ENCODE data around the gene CRYBG2.
A peak's percentile ranks its signal among the peaks of the same experiment; 100 is the strongest.
"Not testable (repeated sequence)": the region's sequence is repeated elsewhere in the genome, so short reads cannot be mapped to it uniquely, and the experiment has no call there.

The CRYBG2 gene

DNA sequence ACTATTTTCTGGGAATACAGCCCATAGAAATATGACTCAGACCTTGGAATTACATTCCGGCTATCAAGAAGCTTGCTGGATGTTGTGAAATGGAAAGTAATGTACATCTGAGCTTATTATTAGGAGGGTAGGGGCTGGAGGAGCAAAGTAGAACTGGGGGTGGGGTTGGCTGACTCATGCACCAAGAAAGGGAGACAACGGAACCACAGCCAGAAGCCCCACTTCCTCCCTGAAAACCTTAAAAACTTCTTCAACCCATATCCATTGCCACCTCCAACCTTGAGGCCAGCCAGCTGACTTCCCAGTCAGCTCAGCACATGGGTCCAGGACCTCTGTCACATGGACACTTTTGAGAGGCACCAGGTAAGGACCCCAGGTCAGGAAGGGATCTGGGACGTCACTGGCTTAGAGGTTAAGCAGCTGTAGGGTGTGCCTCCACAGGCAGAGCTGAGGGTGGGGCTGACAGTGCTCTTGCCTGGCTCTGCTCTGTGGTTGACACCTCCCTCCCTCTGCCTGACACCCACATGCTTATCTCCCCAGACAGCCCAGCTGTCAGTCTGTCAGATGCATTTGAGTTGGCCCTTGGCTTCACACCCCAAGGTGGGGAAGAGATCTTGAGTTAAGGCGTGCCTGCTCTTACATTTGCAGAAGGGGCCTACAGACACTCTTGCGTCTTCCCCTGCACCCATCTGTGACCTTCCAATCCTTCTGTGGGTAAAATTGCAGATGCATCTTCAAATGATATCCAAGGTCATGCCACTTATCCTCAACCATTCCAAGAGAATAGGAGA is 24.4 kb upstream of the CRYBG2 start:
- ChIA-PET POLR2A (no interaction called here), CTCF (interaction anchor here (0.9 to 7.5 kb wide), 9 partner anchors 10 to 248 kb away, joined by 3 to 61 read pairs (median 4); partner anchors contain the start of gene CEP85)
- DNase-seq (ENCODE audit: extremely low spot score) = peak; percentile 86
- TF ChIP-seq, protein P1, sequence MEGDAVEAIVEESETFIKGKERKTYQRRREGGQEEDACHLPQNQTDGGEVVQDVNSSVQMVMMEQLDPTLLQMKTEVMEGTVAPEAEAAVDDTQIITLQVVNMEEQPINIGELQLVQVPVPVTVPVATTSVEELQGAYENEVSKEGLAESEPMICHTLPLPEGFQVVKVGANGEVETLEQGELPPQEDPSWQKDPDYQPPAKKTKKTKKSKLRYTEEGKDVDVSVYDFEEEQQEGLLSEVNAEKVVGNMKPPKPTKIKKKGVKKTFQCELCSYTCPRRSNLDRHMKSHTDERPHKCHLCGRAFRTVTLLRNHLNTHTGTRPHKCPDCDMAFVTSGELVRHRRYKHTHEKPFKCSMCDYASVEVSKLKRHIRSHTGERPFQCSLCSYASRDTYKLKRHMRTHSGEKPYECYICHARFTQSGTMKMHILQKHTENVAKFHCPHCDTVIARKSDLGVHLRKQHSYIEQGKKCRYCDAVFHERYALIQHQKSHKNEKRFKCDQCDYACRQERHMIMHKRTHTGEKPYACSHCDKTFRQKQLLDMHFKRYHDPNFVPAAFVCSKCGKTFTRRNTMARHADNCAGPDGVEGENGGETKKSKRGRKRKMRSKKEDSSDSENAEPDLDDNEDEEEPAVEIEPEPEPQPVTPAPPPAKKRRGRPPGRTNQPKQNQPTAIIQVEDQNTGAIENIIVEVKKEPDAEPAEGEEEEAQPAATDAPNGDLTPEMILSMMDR (IDR thresholded peaks at IDR 0.05; ENCODE audit: control extremely low read depth, extremely low read depth, low read depth, missing control alignments) = no peak

DNA sequence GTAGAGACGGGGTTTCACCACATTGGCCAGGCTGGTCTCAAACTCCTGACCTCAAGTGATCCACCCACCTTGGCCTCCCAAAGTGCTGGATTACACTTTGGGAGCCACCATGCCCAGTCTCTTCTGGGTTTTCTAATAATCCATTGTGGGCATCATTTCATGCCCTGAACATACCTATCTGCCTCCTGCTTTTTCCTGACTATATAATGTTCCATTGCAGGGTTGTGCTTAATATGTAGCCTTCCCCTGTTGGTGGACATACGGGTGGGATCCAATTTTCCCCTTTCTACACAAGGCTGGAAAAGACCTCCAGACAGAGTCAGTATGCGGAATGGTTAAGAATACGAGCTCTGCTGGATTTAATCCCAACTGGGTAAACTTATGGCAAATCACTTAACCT is 22.1 kb upstream of the CRYBG2 start:
- ChIA-PET POLR2A (no interaction called here), CTCF (interaction anchor here (4.6 to 7.5 kb wide), 2 partner anchors 13 to 41 kb away, joined by 21 to 61 read pairs; no protein-coding TSS in a partner anchor)
- no peak for DNase-seq (ENCODE audit: extremely low spot score)
- TF ChIP-seq, protein P1 (IDR thresholded peaks at IDR 0.05; ENCODE audit: control extremely low read depth, extremely low read depth, low read depth, missing control alignments) = no peak

DNA sequence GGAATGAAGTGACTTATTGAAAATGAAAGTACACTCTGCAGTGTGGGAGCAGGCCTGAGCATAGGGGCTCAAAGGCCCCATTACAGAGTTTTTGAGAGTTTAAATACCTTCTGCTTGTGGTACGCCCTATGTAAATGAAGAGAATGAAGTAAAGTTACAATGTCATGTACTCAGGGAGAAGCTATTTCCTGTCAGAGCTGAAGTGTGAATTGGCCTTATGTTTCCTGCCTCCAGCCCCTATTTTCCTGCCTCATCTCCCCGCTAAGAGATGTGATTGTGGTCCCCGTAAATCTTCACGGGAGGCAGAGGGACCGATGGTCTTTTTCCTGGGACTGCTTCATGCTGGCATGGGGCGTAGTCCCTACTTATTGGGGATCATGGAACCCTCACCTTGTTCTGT is 21.2 kb upstream of the CRYBG2 start:
- no peak for DNase-seq (ENCODE audit: extremely low spot score)
- ChIA-PET POLR2A (no interaction called here), CTCF (interaction anchor here (0.8 to 7.5 kb wide), 5 partner anchors 12 to 96 kb away, joined by 3 to 61 read pairs (median 4); partner anchors contain the start of gene SH3BGRL3)
- TF ChIP-seq, protein P1 (IDR thresholded peaks at IDR 0.05; ENCODE audit: control extremely low read depth, extremely low read depth, low read depth, missing control alignments) = no peak

DNA sequence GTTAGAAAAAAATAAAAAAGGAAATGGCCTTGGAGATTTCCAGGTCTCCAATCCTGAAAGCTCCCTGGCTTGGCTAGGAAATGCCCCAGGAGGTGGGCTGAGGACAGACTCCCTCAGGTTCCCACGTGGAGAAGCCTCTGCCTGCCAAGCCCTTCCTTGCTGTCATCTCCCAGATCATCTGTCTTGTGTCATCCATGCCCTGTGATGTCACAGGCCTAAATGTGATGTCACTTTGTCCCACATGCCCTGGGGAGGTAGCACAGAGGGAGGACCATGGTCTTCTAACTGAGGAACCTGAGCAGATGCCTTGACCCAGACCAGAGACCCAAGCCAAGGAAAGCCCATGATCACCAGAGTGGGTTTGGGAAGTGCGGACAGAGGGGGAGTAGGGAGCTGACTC is 20.4 kb upstream of the CRYBG2 start:
- DNase-seq (ENCODE audit: extremely low spot score); POLR2A ChIA-PET: not testable (repeated sequence)
- CTCF ChIA-PET = interaction anchor here (1.5 to 7.5 kb wide), 3 partner anchors 11 to 43 kb away, joined by 4 to 61 read pairs (median 21); no protein-coding TSS in a partner anchor

DNA sequence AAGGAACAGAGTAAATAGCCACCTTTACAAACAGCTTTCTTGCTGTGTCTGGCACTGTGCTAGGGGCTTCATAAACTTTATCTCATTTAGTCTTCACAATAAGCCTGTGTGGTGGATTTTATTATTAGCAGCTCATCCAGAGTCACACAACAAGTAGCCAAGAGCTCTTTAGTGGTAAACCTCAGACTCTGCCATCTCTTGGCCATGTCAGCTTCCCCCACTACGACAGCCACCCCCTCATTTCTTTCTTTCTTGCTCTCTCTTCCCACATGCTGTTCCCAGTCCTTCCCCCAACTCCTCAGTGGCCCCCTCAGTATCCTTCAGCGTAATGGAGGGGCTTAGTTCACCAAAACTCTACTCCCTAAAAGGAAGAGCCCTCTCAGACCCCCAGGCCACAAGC is 19.9 kb upstream of the CRYBG2 start:
- CTCF ChIA-PET = interaction anchor here (1.1 to 7.5 kb wide), 4 partner anchors 10 to 204 kb away, joined by 3 to 61 read pairs (median 12); partner anchors contain the start of genes CEP85 and ZNF593
- POLR2A ChIA-PET = no interaction called here
- TF ChIP-seq, protein P1 (IDR thresholded peaks at IDR 0.05; ENCODE audit: control extremely low read depth, extremely low read depth, low read depth, missing control alignments) = no peak
- DNase-seq (ENCODE audit: extremely low spot score) = no peak

DNA sequence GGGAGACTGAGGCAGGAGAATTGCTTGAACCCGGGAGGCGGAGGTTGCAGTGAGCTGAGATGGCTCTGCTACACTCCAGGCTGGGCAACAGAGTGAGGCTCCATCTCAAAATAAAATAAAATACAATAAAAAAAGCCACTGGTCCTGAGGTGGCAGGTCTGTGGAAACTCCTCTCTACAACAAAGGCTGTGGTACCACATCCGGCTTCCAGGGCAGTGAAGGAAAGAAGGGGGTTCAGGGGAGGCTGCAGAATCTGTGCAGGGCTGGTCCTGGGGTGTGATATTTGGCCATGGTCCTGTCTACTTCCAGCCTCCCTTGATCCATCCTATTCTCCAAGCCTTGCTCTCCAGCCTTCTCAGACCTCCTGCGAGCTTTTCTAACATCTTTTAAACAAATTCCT is 19.4 kb upstream of the CRYBG2 start:
- ChIA-PET POLR2A (no interaction called here), CTCF (interaction anchor here (1.1 to 7.5 kb wide), 5 partner anchors 10 to 204 kb away, joined by 3 to 61 read pairs (median 3); partner anchors contain the start of genes CEP85 and ZNF593)
- DNase-seq (ENCODE audit: extremely low spot score) = no peak
- TF ChIP-seq, protein P1 (IDR thresholded peaks at IDR 0.05; ENCODE audit: control extremely low read depth, extremely low read depth, low read depth, missing control alignments) = no peak

DNA sequence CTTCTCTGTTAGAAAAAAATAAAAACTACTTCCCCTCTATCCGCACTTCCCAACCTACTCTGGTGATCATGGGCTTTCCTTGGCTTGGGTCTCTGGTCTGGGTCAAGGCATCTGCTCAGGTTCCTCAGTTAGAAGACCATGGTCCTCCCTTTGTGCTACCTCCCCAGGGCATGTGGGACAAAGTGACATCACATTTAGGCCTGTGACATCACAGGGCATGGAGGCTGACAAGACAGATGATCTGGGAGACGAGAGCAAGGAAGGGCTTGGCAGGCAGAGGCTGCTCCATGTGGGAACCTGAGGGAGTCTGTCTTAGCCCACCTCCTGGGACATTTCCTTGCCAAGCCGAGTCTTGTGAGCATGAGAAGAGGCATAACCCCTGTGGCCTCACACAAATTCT is 18.7 kb upstream of the CRYBG2 start, which contains the start of gene ZNF683:
Gene ZNF683, minus strand, starts transcription at position 140 of the 400 bp plus-strand sequence. CDS start 4,179 bp downstream, outside the sequence.
- POLR2A ChIA-PET; DNase-seq (ENCODE audit: extremely low spot score): not testable (repeated sequence)
- CTCF ChIA-PET = interaction anchor here (1.1 to 4.6 kb wide), 3 partner anchors 45 to 203 kb away, joined by 3 to 21 read pairs (median 3); partner anchors contain the start of gene ZNF593
